Left renal cortex interstitium (tissue), 4 donors: Measurements from ENCODE around the gene SPATA16. TPM values are rescaled to one million over a fixed set of nuclear protein-coding genes. Genes with fewer than 3 reads are reported as not detected.
"Not testable (repeated sequence)": the region's sequence is repeated elsewhere in the genome, so short reads cannot be mapped to it uniquely, and the experiment has no call there.

Experiments used
- DNase-seq, 4 donors: peaks; one replicate each; pipeline ENCODE4 v3.0.0-alpha.2; 2013; ENCODE audit warnings: low read depth in 4 of 4, low spot score in 2 of 4, missing footprints in 1 of 4
- polyA plus RNA-seq, 4 donors: library from polyadenylated mRNA; unstranded; fragments of 120-200 nt; gene quantifications; one replicate each; pipeline ENCODE4 v1.2.1, GENCODE V29; 2013; ENCODE audit not compliant: insufficient read length in 4 of 4

SPATA16 gene
- not detected for polyA plus RNA-seq

DNA sequence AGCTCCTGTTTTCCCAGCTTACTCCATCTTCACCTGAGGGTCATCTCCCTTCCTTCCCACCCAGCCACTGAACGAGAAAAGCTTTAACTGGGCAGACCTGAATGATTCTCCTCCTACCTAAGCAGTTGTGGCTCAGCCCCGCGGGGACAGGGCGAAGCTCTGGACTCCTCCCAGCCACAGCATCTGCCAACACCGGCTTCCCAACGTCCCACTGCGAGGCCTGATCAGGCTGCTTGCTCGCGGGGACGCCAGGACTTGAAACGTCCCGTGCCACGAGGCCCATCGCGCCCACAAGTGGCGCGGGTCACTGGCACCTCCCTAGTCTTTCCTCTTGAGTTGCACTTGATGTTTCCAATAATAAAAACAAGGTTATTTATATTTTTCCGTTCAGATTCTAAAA, at the start of gene SPATA16:
Gene SPATA16 (minus strand): TSS at position 250 of the 400 bp plus-strand sequence. CDS start 23,504 bp downstream, outside the sequence.
- no peak for DNase-seq

- DNase-seq = not testable (repeated sequence)
Measured at GRCh38 chr3:173183022-173183421, 42.0 kb upstream of the SPATA16 start.

GRCh38 chr3:173173652-173174051, 32.6 kb upstream of the SPATA16 start:
- DNase-seq = no peak

- not testable (repeated sequence) for DNase-seq
Measured at GRCh38 chr3:173159139-173159538, 18.1 kb upstream of the SPATA16 start.

DNA sequence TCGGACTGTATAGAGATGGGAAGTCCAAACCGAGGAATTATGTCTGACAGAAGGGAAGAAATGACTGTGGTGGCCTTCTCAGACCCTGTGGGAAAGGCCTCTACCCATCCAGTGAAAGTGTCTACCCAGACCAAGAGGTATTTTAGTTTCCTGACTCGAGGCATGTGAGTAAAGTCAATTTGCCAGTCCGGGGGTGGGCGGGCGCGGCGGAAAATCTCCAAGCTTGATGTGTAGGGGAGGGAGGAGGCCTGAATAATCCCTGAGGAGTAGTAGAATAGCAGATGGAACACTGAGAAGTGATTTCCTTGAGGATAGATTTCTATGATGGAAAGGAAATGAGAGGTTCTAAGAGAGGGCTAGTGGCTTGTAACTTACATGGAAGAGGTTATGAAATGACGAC, 15.5 kb upstream of the SPATA16 start:
- not testable (repeated sequence) for DNase-seq

DNA sequence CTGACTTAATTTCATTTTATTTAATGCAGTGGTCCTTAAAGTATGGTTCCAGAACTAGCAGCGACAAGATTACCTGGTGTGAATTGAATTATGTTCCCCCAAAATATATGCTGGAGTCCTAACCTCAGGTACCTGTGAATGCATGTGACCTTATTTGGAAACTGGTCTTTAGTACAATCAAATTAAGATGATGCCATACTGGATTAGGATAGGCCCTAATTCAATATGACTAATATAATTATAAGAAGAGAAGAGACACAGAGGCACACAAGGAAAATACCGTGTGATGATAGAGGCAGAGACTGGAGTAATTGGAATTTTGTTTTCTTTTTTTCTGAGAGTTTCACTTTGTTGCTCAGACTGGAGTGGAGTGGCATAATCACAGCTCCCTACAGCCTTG, 12.6 kb upstream of the SPATA16 start:
- no peak for DNase-seq

GRCh38 chr3:173139420-173139819, 1.6 kb downstream of the SPATA16 start:
- no peak for DNase-seq

- DNase-seq = peak in 1 of 4 donors; percentile 3
Measured at GRCh38 chr3:173138026-173138425, 3.0 kb downstream of the SPATA16 start.

DNA sequence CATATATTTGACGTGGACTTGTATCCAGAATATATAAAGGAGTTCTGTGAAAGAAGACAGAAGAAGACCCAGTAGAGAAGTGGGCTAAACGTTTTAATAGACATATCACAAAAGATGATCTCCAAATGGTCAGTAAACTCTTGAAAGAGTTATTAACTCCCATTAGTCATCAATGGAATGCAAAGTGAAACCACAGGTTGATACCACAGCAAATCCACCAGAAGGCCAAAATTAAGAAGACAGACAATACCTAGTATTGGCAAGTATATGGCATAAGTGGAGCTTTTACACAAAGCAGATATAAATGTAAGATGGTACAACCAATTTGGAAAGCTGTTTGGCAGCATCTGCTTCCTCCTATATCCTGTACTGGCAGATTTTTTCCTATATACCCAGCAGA, 6.0 kb downstream of the SPATA16 start:
- no peak for DNase-seq

DNA sequence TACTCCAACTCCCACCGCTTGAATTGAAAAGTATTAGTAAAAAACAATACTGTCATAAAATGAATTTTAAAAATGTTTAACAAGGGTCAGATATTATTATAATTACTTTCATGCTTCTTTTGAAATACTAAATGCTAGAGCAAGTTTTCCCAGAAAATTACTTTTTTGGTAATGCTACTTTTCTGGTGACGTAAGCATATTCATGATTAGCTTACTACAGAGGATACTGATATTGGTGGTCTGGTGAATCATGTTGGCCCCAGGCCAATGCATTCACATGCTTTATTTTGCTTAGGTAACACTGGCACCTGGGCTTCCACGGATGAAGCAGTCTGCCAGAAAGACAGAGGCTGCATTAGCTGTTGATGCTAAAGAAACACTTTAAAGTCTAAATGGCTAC, 12.4 kb downstream of the SPATA16 start:
- no peak for DNase-seq

DNA sequence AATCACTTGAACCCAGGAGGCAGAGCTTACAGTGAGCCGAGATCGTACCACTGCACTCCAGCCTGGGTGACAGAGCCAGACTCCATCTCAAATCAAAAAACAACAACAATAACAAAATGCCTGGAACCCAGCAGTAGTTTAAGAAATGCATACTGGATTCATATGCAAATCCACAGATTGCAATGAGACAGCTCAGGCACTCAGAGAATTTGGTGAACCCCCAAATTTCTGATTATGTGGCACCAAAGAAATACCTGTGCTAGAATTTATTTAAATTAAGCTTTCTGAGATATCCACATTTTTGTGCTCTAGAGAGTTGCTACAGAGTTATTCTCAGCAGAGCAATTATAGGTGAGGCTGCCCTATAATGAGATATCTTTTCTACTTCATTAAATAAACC, 29.7 kb downstream of the SPATA16 start:
- no peak for DNase-seq

- no peak for DNase-seq
Measured at GRCh38 chr3:173109143-173109542, 31.9 kb downstream of the SPATA16 start.

DNA sequence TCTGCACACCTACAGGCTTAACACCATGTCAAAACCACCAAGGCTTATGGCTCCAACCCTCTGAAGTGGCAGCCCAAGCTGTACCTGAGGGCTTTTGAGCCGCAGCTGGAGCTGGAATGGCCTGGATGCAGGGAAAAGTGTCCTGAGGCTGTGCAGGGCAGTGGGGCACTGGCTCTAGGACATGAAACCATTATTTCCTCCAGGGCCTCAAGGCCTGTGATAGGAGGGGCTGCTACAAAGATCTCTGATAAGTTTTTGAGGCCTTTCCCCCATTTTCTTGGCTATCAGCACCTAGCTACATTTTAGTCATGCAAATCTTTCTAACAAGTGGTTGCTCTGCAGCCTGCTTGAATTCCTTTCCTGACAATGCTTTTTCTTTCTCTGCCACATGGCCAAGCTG, 37.6 kb downstream of the SPATA16 start:
- DNase-seq = no peak

DNA sequence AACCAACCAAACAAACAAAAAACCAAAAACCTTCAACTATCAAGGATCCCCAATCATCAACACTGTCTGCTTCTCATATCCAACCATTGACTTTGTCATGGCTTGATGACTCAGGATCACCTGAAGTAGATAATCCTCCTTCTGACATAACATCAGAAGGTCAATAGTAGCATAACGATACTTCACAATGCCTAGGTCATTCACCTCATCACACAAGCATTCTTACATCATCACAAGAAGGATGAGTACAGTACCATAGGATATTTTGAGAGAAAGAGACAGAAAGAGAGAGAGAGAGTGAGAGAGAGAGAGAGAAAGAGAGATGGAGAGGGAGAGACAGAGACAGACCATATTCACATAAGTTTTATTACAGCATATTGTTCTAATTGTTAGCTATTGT, 42.1 kb downstream of the SPATA16 start:
- DNase-seq = no peak

DNA sequence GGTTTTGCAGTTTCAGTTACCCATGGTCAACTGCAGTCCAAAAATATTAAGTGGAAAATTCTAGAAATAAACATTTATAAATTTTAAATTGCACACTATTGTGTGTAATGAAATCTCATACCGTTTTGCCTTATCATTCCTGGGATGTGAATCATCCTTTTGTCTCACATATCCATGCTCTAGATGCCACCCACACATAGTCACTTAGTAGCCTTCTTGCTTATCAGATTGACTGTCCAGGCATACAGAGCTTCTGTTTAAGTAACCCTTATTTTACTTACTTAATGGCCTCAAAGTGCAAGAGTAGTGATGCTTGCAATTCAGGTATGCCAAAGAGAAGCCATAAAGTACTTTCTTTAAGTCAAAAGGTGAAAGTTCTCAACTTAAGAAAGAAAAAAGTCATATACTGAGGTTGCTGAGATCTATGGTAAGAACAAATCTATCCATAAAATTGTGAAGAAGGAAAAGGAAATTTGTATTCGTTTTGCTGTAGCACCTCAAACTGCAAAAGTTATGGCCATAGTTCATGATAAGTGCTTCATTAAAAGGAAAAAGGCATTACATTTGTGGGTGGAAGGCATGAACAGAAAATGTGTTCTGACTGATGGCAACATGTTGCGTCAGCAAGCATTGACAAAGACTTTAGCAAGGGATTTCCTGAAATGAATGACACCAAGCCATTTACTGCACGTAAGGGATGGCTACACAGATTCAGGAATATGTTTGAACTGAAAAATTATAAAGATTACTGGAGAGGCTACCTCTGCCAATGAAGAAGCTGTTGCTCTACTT, 43.8 kb downstream of the SPATA16 start:
- DNase-seq = no peak

DNA sequence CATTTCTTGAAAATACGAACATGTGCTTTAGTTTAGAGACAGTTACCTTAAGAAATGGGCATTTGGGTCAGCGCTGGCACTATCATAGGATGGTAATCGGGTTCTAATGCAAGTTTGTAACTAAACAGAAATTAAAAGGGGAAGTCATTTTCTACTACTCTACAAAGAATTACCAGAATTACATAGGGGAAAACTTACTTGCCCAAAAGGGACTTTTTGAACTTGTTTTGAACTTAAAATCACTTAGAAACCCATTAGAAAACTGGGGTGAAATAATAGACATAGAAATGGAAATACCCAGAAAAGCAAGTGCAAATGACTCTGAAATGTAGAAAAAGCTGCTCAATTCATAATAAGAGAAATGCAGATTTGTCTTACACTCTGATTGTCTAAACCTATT, 44.9 kb downstream of the SPATA16 start:
- DNase-seq = no peak

GRCh38 chr3:173092038-173092437, 49.0 kb downstream of the SPATA16 start:
- no peak for DNase-seq

GRCh38 chr3:173090492-173090891, 50.5 kb downstream of the SPATA16 start:
- no peak for DNase-seq

DNA sequence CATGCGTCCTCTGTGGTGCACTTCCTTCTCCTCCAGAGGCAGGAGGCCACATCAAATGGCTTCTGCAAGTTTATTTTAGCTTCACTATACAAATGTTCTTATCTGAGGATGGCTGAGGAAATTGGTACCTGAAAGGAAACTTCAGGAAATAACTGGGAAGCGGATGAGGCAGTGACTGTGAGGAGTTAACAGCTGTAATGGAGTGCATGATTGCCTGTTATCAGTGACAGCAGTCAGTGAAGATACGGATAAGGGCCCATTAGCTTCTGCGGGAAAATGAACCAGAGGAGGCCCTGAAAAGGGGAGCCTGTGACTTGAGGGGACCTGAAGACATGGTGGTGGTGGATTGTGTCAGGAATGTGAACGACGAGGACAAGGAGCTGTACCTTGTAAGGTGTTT, 51.8 kb downstream of the SPATA16 start:
- no peak for DNase-seq

- no peak for DNase-seq
Measured at GRCh38 chr3:173078525-173078924, 62.5 kb downstream of the SPATA16 start.

- no peak for DNase-seq
Measured at GRCh38 chr3:173066044-173067004, 74.7 kb downstream of the SPATA16 start.
